ENCODE data around the gene THRSP.

The THRSP gene

GRCh38 chr11:78078218-78079167, 14.8 kb downstream of the THRSP start:
- DNase-seq (ENCODE audit: low spot score) = no peak
- TF ChIP-seq CTCF (IDR thresholded peaks at IDR 0.05; ENCODE audit: extremely low read depth, missing control alignments) = no peak

- TF ChIP-seq CTCF (IDR thresholded peaks at IDR 0.05; ENCODE audit: extremely low read depth, missing control alignments) = no peak
- peak; percentile 78 for DNase-seq (ENCODE audit: low spot score)
Observed at GRCh38 chr11:78079232-78080083, 15.8 kb downstream of the THRSP start, which contains the start of gene NDUFC2. NDUFC2 (minus strand) TSS chr11:78079862; CDS start chr11:78079744, 118 bp downstream.

- no peak for TF ChIP-seq CTCF (IDR thresholded peaks at IDR 0.05; ENCODE audit: extremely low read depth, missing control alignments)
- no peak for DNase-seq (ENCODE audit: low spot score)
Observed at GRCh38 chr11:78080084-78080817, 16.6 kb downstream of the THRSP start.

- no peak for TF ChIP-seq CTCF (IDR thresholded peaks at IDR 0.05; ENCODE audit: extremely low read depth, missing control alignments)
- DNase-seq (ENCODE audit: low spot score) = no peak
Observed at GRCh38 chr11:78080818-78081495, 17.3 kb downstream of the THRSP start.

- no peak for TF ChIP-seq CTCF (IDR thresholded peaks at IDR 0.05; ENCODE audit: extremely low read depth, missing control alignments)
- no peak for DNase-seq (ENCODE audit: low spot score)
Observed at GRCh38 chr11:78081583-78081982, 17.9 kb downstream of the THRSP start.

GRCh38 chr11:78082146-78082545, 18.5 kb downstream of the THRSP start:
- no peak for TF ChIP-seq CTCF (IDR thresholded peaks at IDR 0.05; ENCODE audit: extremely low read depth, missing control alignments)

More at GRCh38 chr11:78082146-78082545, 18.5 kb downstream of the THRSP start:
- no peak for DNase-seq (ENCODE audit: low spot score)

All from GM20000 (cell line).